Measurements from ENCODE around the gene TAX1BP1.

The TAX1BP1 gene

GRCh38 chr7:27745064-27745583 lies 5.2 kb downstream of the TAX1BP1 start:
- no peak overlapping the region for H3K27ac Mint-ChIP-seq (ENCODE audit: low read depth)
- no peaks in the 10 kb centered on the region for H3K9me3 Mint-ChIP-seq
- H3K27me3 Mint-ChIP-seq = no peaks in the 10 kb centered on the region
- DNase-seq (ENCODE audit: low spot score in 2 of 2) (no peak), ATAC-seq (replicated peaks; ENCODE audit: extremely low read depth, poor library complexity, severe bottlenecking) (no peak)
- H3K4me1 Mint-ChIP-seq = peaks cover 59% of the 10 kb centered on the region
- no peak overlapping the region for H3K4me3 Mint-ChIP-seq
- peaks cover 34% of the 10 kb centered on the region for H3K36me3 Mint-ChIP-seq (ENCODE audit: insufficient read depth)

- peaks cover 57% of the 10 kb centered on the region for H3K4me1 Mint-ChIP-seq
- no peak for DNase-seq (ENCODE audit: low spot score in 2 of 2)
- no peaks in the 10 kb centered on the region for H3K9me3 Mint-ChIP-seq
- peaks cover 33% of the 10 kb centered on the region for H3K36me3 Mint-ChIP-seq (ENCODE audit: insufficient read depth)
- H3K27ac Mint-ChIP-seq (ENCODE audit: low read depth) = no peak overlapping the region
- no peak overlapping the region for H3K4me3 Mint-ChIP-seq
- ATAC-seq (replicated peaks; ENCODE audit: extremely low read depth, poor library complexity, severe bottlenecking) = no peak
- H3K27me3 Mint-ChIP-seq = no peaks in the 10 kb centered on the region
Observed at GRCh38 chr7:27746486-27746885, 6.5 kb downstream of the TAX1BP1 start.

- no peaks in the 10 kb centered on the region for H3K9me3 Mint-ChIP-seq
- H3K36me3 Mint-ChIP-seq (ENCODE audit: insufficient read depth) = peaks cover 35% of the 10 kb centered on the region
- H3K27ac Mint-ChIP-seq (ENCODE audit: low read depth) = no peak overlapping the region
- ATAC-seq (replicated peaks; ENCODE audit: extremely low read depth, poor library complexity, severe bottlenecking) (no peak), DNase-seq (ENCODE audit: low spot score in 2 of 2) (no peak)
- peaks cover 59% of the 10 kb centered on the region for H3K4me1 Mint-ChIP-seq
- no peaks in the 10 kb centered on the region for H3K27me3 Mint-ChIP-seq
- H3K4me3 Mint-ChIP-seq = no peak overlapping the region
Observed at GRCh38 chr7:27746978-27747377, 7.0 kb downstream of the TAX1BP1 start.

GRCh38 chr7:27747589-27748368 lies 7.8 kb downstream of the TAX1BP1 start:
- ATAC-seq (replicated peaks; ENCODE audit: extremely low read depth, poor library complexity, severe bottlenecking) (no peak), DNase-seq (ENCODE audit: low spot score in 2 of 2) (no peak)
- H3K27ac Mint-ChIP-seq (ENCODE audit: low read depth) = no peak overlapping the region
- peaks cover 34% of the 10 kb centered on the region for H3K36me3 Mint-ChIP-seq (ENCODE audit: insufficient read depth)
- H3K4me3 Mint-ChIP-seq = peak overlapping the region; percentile 4
- no peaks in the 10 kb centered on the region for H3K27me3 Mint-ChIP-seq
- H3K9me3 Mint-ChIP-seq = no peaks in the 10 kb centered on the region
- peaks cover 59% of the 10 kb centered on the region for H3K4me1 Mint-ChIP-seq

- Mint-ChIP-seq H3K36me3 (ENCODE audit: insufficient read depth) (peaks cover 46% of the 10 kb centered on the region), H3K9me3 (no peaks in the 10 kb centered on the region), H3K4me3 (no peak overlapping the region), H3K4me1 (peaks cover 52% of the 10 kb centered on the region), H3K27ac (ENCODE audit: low read depth) (no peak overlapping the region), H3K27me3 (no peaks in the 10 kb centered on the region)
- ATAC-seq (replicated peaks; ENCODE audit: extremely low read depth, poor library complexity, severe bottlenecking) (no peak), DNase-seq (ENCODE audit: low spot score in 2 of 2) (no peak)
Observed at GRCh38 chr7:27750316-27750715, 10.4 kb downstream of the TAX1BP1 start.

GRCh38 chr7:27751888-27752660 lies 12.1 kb downstream of the TAX1BP1 start:
- H3K27ac Mint-ChIP-seq (ENCODE audit: low read depth) = no peak overlapping the region
- H3K27me3 Mint-ChIP-seq = no peaks in the 10 kb centered on the region
- peaks cover 48% of the 10 kb centered on the region for H3K4me1 Mint-ChIP-seq
- ATAC-seq (replicated peaks; ENCODE audit: extremely low read depth, poor library complexity, severe bottlenecking) (no peak), DNase-seq (ENCODE audit: low spot score in 2 of 2) (no peak)
- no peak overlapping the region for H3K4me3 Mint-ChIP-seq
- H3K9me3 Mint-ChIP-seq = no peaks in the 10 kb centered on the region
- H3K36me3 Mint-ChIP-seq (ENCODE audit: insufficient read depth) = peaks cover 57% of the 10 kb centered on the region

GRCh38 chr7:27753863-27754262 lies 13.9 kb downstream of the TAX1BP1 start:
- Mint-ChIP-seq H3K4me1 (peaks cover 44% of the 10 kb centered on the region), H3K9me3 (no peaks in the 10 kb centered on the region), H3K36me3 (ENCODE audit: insufficient read depth) (peaks cover 59% of the 10 kb centered on the region), H3K27me3 (no peaks in the 10 kb centered on the region), H3K27ac (ENCODE audit: low read depth) (no peak overlapping the region), H3K4me3 (no peak overlapping the region)
- ATAC-seq (replicated peaks; ENCODE audit: extremely low read depth, poor library complexity, severe bottlenecking) (no peak), DNase-seq (ENCODE audit: low spot score in 2 of 2) (no peak)

- Mint-ChIP-seq H3K36me3 (ENCODE audit: insufficient read depth) (peaks cover 44% of the 10 kb centered on the region), H3K27ac (ENCODE audit: low read depth) (no peak overlapping the region), H3K4me1 (peaks cover 34% of the 10 kb centered on the region), H3K9me3 (no peaks in the 10 kb centered on the region), H3K4me3 (no peak overlapping the region), H3K27me3 (no peaks in the 10 kb centered on the region)
- DNase-seq (ENCODE audit: low spot score in 2 of 2) = no peak
- ATAC-seq (replicated peaks; ENCODE audit: extremely low read depth, poor library complexity, severe bottlenecking) = no peak
Observed at GRCh38 chr7:27756298-27756697, 16.3 kb downstream of the TAX1BP1 start.

GRCh38 chr7:27759491-27759890 lies 19.5 kb downstream of the TAX1BP1 start:
- H3K27ac Mint-ChIP-seq (ENCODE audit: low read depth) = no peak overlapping the region
- H3K4me3 Mint-ChIP-seq = no peak overlapping the region
- H3K36me3 Mint-ChIP-seq (ENCODE audit: insufficient read depth) = peaks cover 38% of the 10 kb centered on the region
- H3K9me3 Mint-ChIP-seq = no peaks in the 10 kb centered on the region
- H3K4me1 Mint-ChIP-seq = peaks cover 34% of the 10 kb centered on the region
- ATAC-seq (replicated peaks; ENCODE audit: extremely low read depth, poor library complexity, severe bottlenecking) = no peak
- no peaks in the 10 kb centered on the region for H3K27me3 Mint-ChIP-seq
- no peak for DNase-seq (ENCODE audit: low spot score in 2 of 2)

GRCh38 chr7:27762062-27762461 lies 22.1 kb downstream of the TAX1BP1 start:
- DNase-seq (ENCODE audit: low spot score in 2 of 2) (no peak), ATAC-seq (replicated peaks; ENCODE audit: extremely low read depth, poor library complexity, severe bottlenecking) (no peak)
- peaks cover 31% of the 10 kb centered on the region for H3K36me3 Mint-ChIP-seq (ENCODE audit: insufficient read depth)
- H3K27ac Mint-ChIP-seq (ENCODE audit: low read depth) = no peak overlapping the region
- H3K4me3 Mint-ChIP-seq = no peak overlapping the region
- peaks cover 29% of the 10 kb centered on the region for H3K4me1 Mint-ChIP-seq
- H3K9me3 Mint-ChIP-seq = no peaks in the 10 kb centered on the region
- no peaks in the 10 kb centered on the region for H3K27me3 Mint-ChIP-seq

- Mint-ChIP-seq H3K4me3 (no peak overlapping the region), H3K27ac (ENCODE audit: low read depth) (no peak overlapping the region), H3K9me3 (no peaks in the 10 kb centered on the region), H3K4me1 (peaks cover 29% of the 10 kb centered on the region), H3K27me3 (no peaks in the 10 kb centered on the region), H3K36me3 (ENCODE audit: insufficient read depth) (peaks cover 26% of the 10 kb centered on the region)
- ATAC-seq (replicated peaks; ENCODE audit: extremely low read depth, poor library complexity, severe bottlenecking) (no peak), DNase-seq (ENCODE audit: low spot score in 2 of 2) (no peak)
Observed at GRCh38 chr7:27763983-27764508, 24.1 kb downstream of the TAX1BP1 start.

- peaks cover 30% of the 10 kb centered on the region for H3K4me1 Mint-ChIP-seq
- DNase-seq (ENCODE audit: low spot score in 2 of 2) = no peak
- no peak for ATAC-seq (replicated peaks; ENCODE audit: extremely low read depth, poor library complexity, severe bottlenecking)
- no peak overlapping the region for H3K4me3 Mint-ChIP-seq
- H3K27me3 Mint-ChIP-seq = no peaks in the 10 kb centered on the region
- no peaks in the 10 kb centered on the region for H3K9me3 Mint-ChIP-seq
- H3K36me3 Mint-ChIP-seq (ENCODE audit: insufficient read depth) = peaks cover 34% of the 10 kb centered on the region
- no peak overlapping the region for H3K27ac Mint-ChIP-seq (ENCODE audit: low read depth)
Observed at GRCh38 chr7:27765841-27766240, 25.9 kb downstream of the TAX1BP1 start.
